GM12865 (cell line): ENCODE measurements around the gene WASL.
"Not testable (repeated sequence)": the region's sequence is repeated elsewhere in the genome, so short reads cannot be mapped to it uniquely, and the experiment has no call there.

Experiments used
- DNase-seq: peaks from one replicate; pipeline ENCODE4 v3.0.0; 2010; ENCODE audit warnings: low read depth
- H3K4me3 ChIP-seq: 2 replicates; pipeline ENCODE4 v1.5.1; 2011; ENCODE audit warnings: mild to moderate bottlenecking, low read depth, low read length, control low read depth
- TF ChIP-seq, protein P1 (sequence below): IDR thresholded peaks from 2 replicates; pipeline ENCODE4 v1.5.1; 2011; ENCODE audit warnings: low read length, control low read depth, low read depth, inconsistent platforms; ENCODE audit not compliant: insufficient read depth; ENCODE audit errors: missing control alignments

WASL gene

DNA sequence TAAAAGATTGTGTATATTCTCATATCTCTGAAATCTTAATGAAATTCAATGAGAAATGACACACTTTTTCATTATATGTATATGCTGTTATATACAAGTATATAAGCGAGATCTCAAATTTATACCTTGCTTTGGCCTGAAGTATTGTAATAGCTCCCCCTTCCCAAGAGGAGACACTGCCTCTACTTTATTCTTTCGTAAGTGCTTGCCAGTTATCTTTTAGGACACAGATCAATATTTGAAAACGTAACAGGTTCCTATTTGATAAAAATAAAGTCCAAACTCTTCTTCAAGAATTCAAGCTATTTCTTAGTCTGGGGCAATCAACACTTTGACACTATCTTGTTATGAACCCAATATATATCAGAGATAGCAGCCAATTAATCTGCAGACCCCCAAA lies 24.9 kb downstream of the WASL start:
- DNase-seq: no peak
- TF ChIP-seq, protein P1, sequence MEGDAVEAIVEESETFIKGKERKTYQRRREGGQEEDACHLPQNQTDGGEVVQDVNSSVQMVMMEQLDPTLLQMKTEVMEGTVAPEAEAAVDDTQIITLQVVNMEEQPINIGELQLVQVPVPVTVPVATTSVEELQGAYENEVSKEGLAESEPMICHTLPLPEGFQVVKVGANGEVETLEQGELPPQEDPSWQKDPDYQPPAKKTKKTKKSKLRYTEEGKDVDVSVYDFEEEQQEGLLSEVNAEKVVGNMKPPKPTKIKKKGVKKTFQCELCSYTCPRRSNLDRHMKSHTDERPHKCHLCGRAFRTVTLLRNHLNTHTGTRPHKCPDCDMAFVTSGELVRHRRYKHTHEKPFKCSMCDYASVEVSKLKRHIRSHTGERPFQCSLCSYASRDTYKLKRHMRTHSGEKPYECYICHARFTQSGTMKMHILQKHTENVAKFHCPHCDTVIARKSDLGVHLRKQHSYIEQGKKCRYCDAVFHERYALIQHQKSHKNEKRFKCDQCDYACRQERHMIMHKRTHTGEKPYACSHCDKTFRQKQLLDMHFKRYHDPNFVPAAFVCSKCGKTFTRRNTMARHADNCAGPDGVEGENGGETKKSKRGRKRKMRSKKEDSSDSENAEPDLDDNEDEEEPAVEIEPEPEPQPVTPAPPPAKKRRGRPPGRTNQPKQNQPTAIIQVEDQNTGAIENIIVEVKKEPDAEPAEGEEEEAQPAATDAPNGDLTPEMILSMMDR: no peak
- H3K4me3 ChIP-seq: no peak overlapping the region

DNA sequence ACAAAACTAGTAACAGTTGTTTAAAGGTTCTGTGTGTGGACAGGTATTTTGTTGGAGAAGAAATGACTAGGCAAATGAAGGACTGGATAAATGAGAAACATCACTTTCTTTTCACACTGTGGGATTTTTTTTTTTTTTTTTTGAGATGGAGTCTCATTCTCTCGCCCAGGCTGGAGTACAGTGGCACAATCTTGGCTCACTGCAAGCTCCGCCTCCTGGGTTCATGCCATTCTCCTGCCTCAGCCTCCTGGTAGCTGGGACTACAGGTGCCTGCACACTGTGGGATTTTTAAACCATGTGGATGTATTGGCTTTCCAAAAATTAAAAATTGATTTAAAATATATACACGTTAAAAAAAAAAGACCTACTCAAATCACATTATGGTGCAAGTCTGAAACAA lies 28.3 kb downstream of the WASL start:
- DNase-seq: not testable (repeated sequence)

DNA sequence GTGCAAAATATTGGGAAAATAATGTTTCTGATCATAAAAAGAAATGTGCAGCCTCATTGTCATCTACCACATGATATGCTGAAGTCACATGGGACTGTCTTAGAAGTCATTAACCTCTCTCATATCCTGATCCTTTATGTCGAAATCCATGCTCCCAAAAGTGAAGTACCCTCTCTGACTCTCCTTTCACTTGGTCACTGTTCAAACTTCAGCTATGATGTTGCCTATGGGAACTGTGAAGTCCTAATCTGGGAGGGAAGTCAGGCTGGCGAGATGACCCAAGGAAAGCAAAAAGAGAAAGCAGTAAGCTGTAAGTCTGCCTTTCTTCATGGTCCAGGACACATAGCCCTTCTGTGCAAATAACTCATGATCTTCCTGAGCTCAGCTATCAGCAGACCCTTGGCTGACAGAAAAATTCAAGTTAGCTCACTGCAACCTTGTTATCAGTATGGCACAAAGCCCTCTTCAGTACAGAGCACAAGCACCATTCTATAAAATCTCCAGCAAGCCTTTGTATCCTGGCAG lies 29.5 kb downstream of the WASL start:
- H3K4me3 ChIP-seq: no peak overlapping the region
- TF ChIP-seq, protein P1: no peak
- no peak for DNase-seq

More for the DNA sequence above, 28.3 kb downstream of the WASL start:
- not testable (repeated sequence) for H3K4me3 ChIP-seq

DNA sequence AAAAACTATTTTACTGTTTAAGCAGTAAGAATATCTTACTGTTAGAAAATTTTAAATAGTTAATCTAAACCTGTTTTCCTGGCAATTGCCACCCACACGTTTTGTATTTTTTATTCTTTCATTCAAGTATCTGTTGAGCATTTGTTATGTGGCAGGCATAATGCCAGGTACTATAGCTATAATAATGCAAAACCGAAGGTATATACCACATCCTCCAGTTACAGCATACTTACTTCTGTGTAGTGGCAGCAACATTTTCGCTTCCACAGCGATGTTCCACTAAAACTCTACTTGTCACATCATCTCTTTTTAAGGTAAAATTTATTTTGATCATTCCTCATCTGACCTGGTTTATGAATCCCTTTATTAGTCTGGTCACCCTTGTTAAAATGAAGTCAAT lies 30.0 kb downstream of the WASL start:
- DNase-seq: no peak

DNA sequence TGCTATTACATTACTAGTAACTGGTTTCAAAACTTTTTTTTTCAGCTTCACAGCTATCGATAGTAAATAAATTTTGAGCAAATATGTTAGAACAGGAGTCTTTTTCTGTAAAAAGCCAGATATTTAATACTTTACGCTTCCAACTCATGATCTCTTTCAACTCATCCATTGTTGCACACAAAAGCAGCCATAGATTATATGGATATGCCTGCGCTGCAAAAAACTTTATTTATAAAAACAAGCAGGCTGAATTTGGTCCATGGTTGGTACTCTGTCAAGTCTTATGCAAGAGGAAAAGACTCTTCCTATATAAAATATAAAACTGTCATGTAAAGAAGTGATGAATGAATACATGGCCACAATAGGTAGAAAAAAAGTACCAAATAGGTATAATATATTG lies 31.1 kb downstream of the WASL start:
- no peak overlapping the region for H3K4me3 ChIP-seq
- TF ChIP-seq, protein P1: no peak
- DNase-seq: no peak

More for the DNA sequence above, 30.0 kb downstream of the WASL start:
- no peak overlapping the region for H3K4me3 ChIP-seq
- TF ChIP-seq, protein P1: no peak

DNA sequence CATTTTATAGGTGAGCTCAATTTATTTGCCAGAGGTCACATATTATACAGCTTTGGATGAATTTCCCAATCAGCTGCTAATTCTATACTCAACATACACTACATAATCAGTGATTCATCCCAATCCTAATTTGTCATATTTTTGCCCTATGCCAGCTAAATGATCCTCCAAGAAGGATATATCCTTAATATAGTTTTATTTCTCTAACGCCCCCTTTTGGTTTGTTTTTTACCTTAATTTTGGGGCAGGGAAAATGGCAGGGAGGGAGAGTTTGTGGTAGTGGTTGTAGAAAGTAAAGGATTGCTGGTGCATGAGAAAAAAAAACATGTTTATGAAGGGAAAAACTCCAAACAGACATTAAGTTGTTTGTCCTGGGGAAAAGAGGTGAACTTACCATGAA lies 31.9 kb downstream of the WASL start:
- no peak for DNase-seq
- TF ChIP-seq, protein P1: no peak

DNA sequence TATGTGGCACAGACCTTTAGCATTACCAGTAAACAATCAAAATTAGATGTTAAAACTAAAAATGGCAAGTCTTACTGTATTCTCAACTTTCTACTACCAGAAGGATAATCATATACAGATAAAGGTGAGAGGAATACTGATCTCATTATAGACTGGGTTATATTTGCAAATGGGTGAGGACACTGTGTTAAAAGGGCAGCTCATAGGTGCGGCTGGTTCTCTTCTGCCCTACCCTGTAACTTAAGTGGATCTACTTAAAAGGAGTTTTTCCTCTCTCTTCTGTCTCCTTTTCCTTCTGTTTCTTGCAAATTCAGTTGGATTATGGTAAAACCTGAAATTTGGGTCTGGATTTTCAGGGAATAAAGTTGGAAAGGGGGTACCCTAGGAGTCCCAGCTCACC lies 33.0 kb downstream of the WASL start:
- H3K4me3 ChIP-seq: no peak overlapping the region
- no peak for DNase-seq
- TF ChIP-seq, protein P1: no peak

More for the DNA sequence above, 31.9 kb downstream of the WASL start:
- no peak overlapping the region for H3K4me3 ChIP-seq
